HG02763 (cell line): ENCODE data around the gene DGKI.
A peak's percentile ranks its signal among the peaks of the same experiment; 100 is the strongest.

ENCODE experiments used
- ATAC-seq: cut with Tn5 transposase; IDR thresholded peaks from one replicate; pipeline ENCODE4 v1.9.1; 2021; ENCODE audit warnings: mild to moderate bottlenecking, moderate library complexity; ENCODE audit not compliant: unreplicated experiment

The DGKI gene

DNA sequence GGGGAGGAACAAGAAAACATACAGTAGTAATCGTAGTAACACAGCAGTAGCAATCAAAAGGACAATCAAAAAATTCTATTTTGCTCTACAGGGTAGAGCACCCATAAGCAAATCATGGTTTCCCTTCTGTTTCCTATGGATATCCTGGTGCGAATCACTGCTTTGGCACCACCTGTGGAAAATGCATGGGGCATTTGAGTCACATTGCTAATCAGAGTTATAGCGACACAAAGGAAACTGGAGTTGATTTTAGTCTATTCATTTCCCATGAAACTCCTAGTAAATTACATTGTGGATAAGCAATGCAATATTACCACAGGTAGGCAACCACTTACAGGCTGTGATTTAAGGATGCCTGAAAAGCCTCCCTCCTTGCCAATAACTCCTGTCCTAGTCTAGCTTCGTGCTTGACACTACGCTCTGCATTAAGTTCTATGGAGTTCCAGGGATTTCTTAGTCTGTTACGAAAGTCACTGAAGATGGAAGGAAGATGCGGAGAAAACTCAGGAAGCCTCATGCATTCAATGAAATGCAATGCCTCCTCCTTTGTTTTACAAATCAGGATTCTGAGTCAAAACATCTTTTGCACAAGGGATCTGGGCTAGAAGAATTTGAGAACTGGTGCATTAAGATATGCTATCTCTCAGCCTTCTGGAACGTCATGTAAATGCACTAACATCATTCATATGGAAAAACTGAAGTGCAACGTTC lies 188.4 kb downstream of the DGKI start:
- no peak for ATAC-seq

GRCh38 chr7:137657476-137658189 lies 189.1 kb downstream of the DGKI start:
- no peak for ATAC-seq

DNA sequence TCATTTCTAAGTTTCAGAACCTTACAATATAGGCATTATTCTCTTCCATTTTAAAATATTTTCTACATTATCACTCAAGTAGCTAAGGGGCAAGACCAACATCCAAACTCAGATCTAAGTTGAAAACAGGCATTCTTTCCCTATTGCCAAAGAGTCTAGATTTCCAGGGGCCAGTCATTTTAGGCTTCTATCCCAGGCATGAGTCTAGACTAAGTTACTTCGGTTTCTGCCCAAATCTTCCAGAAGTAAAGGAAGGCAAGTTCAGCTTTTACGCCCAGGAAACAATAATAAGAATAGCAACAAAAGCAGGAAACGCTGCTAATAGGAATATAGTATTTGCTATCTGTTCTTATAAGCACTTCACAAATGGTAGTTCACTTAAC lies 189.9 kb downstream of the DGKI start:
- ATAC-seq: no peak

GRCh38 chr7:137656227-137656849 lies 190.4 kb downstream of the DGKI start:
- peak; percentile 83 for ATAC-seq

GRCh38 chr7:137655804-137656203 lies 191.0 kb downstream of the DGKI start:
- ATAC-seq: no peak

DNA sequence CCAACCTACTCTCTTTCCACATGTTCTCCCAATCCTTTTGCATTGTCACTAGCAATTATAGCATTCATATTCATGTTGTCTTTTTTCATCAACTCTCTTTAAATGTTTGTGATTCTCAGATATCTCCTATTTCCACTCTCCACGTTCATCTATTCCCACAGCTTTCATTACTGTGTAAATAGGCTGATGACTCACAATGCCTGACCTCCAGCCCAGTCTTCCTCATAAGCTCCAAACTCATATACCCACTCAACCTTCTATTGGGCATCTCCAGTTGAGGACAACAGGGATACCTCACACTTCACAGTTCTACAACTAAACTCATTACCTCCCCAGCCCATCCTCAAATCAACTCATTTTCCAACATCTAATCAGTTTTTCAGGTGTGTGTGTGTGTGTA lies 194.1 kb downstream of the DGKI start:
- ATAC-seq: no peak

- no peak for ATAC-seq
Measured at GRCh38 chr7:137647905-137648565, 198.7 kb downstream of the DGKI start.

- no peak for ATAC-seq
Measured at GRCh38 chr7:137642472-137642871, 204.3 kb downstream of the DGKI start.

- ATAC-seq: no peak
Measured at GRCh38 chr7:137642031-137642430, 204.7 kb downstream of the DGKI start.

GRCh38 chr7:137636376-137636775 lies 210.4 kb downstream of the DGKI start:
- no peak for ATAC-seq

- ATAC-seq: no peak
Measured at GRCh38 chr7:137635874-137636273, 210.9 kb downstream of the DGKI start.

- no peak for ATAC-seq
Measured at GRCh38 chr7:137635132-137635531, 211.6 kb downstream of the DGKI start.

DNA sequence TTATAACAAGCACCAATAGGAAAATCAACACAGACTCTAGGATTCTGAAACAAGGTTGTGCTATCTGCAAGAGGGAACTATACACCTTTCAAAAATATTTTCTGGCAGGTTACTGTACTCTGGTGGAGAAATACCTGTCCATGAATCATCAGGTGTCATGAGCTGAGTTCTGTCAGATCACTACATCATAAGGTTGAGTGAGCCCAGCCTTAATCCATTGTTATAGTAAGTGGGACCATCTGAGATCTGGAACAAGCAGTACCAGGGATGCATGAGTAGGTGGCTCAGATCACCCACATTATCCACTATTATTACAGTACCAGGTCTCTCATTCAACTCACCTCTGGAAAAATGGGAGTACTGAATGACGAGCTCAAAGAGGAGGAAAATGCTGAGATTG lies 212.4 kb downstream of the DGKI start:
- no peak for ATAC-seq

DNA sequence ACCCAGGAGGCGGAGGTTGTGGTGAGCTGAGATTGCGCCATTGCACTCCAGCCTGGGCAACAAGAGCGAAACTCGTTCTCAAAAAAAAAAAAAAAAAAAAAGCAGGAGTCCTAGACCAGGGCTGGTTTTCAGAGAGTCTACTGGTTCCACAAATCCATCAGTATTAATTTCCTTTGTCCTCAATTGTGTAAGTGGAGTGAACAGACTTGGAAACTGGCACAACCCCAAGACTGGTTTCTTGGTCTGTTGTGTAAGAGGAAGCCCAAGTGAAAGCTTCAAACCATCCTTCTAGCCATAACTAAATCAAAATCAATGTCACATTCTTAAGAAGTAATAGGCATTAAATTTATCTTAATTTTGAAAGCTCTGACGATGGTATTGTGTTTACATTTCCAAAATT lies 213.6 kb downstream of the DGKI start:
- no peak for ATAC-seq

- no peak for ATAC-seq
Measured at GRCh38 chr7:137628216-137628615, 218.6 kb downstream of the DGKI start.

GRCh38 chr7:137626469-137627067 lies 220.2 kb downstream of the DGKI start:
- ATAC-seq: no peak

GRCh38 chr7:137625197-137625596 lies 221.6 kb downstream of the DGKI start:
- no peak for ATAC-seq

DNA sequence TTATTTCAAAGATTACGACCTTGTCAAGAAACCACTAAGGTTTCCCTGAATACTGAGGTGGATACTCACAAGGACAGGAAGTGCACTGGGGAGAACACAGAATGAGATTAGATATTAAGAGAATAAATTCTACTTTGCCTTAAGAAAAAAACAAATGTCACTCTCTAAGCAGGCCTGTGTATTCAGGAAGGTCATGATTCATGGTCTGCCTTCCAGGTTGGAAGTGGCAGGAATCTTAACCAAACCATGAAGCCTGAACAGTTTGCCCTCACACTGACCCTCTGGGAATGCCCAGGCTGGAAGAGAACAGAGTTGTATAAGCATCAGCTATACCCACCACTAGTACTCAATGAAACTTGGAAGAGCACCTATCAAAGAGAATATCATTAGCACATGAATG lies 227.6 kb downstream of the DGKI start:
- ATAC-seq: no peak

DNA sequence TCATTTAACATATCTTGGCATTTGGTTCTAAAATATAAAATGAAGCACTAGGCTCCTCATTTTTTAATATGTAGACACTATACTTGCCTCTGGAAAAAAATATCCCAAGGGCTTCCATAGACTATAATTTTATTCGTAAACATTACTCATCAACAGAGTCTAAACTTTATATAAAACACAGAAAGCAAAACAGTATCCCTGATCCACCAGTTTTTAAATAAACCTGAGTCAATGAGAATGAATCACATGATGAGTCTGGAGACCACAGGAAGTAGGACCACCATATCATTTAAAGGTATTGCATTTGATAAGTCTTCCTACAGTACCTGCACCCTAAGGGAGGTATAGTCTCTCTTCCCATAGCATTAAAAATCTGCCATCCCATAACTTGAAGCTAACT lies 228.0 kb downstream of the DGKI start:
- no peak for ATAC-seq

- no peak for ATAC-seq
Measured at GRCh38 chr7:137613006-137613525, 233.7 kb downstream of the DGKI start.

- no peak for ATAC-seq
Measured at GRCh38 chr7:137611606-137612005, 235.2 kb downstream of the DGKI start.
